Measurements from ENCODE around the gene TARP.

Gene TARP

DNA sequence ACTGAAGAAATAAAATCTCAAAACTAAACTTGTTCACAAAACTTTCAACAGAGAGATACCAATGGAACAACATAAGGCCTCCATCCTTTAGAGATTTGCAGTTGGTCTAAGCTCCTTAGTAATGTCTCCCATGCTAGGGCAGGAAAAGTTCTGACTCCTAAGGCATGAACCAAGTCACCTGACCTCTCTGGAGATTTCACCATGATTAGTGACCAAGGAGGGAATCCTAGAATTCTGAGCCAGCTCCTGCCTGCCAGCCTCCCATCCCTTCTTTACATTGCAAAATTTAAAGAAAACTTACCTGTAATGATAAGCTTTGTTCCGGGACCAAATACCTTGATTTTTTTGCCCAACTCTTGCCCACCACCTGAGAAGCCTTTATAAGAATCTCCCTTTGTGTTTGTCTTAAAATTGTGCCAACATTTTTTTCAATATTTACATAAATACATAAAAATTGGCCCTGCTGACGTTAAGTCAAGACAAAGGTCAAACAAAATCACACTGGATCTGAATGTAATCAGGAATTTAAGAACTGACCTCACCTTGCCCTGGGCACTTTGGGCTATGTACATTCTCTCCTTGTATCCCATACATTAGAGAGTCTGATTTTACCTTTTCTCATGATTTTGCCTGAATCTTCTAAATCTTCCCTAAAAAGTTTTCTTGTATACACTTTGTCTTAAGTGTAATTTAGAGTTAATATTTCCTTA lies at the start of gene TARP:
TARP (minus strand) TSS at position 351 of the 710 bp plus-strand sequence.
- no peak for DNase-seq (ENCODE audit: low read depth)

GRCh38 chr7:38323156-38323555 lies 49.7 kb upstream of the TARP start:
- no peak for DNase-seq (ENCODE audit: low read depth)

GRCh38 chr7:38322461-38322860 lies 49.0 kb upstream of the TARP start:
- no peak for DNase-seq (ENCODE audit: low read depth)

DNA sequence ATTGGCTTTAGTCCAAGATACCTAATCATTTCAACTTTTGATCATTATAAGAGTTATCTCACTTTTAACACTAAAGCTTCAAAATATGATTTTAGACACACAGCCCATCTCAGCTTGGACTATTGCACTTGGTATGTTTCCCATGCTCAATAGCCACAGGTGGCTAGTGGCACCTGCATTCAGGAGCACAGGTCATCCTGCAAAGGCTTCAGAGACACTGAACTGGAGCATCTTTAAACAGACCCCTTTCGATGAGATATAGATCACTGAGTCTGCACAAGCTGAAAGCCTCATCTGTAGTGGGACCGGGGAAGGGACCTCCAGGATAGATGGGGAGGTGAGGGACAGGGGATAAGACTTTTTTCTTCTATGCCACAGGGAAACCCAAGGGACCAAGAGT lies 48.5 kb upstream of the TARP start:
- no peak for DNase-seq (ENCODE audit: low read depth)

GRCh38 chr7:38321515-38321944 lies 48.1 kb upstream of the TARP start:
- peak; percentile 66 for DNase-seq (ENCODE audit: low read depth)

- DNase-seq (ENCODE audit: low read depth) = no peak
Observed at GRCh38 chr7:38321050-38321449, 47.6 kb upstream of the TARP start.

DNA sequence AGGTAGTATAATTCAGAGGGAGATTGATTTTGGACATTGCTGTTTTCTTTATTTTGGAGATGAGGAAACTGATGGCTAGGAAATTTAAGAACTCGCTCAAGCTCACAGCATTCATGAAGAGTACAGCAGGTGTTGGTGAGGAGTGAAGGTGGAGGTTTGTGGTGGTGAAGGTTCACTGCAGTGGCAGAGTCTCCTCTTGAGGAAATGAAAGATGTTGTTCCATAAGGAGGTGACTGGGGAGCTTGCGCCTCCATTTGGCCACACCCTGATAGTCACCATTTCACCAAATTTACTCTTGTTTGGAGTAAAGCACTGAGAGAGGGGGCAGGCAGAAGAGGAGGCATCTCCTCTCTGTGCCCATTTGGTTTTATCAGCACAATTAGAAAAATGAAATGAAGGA lies 46.4 kb upstream of the TARP start:
- no peak for DNase-seq (ENCODE audit: low read depth)

DNA sequence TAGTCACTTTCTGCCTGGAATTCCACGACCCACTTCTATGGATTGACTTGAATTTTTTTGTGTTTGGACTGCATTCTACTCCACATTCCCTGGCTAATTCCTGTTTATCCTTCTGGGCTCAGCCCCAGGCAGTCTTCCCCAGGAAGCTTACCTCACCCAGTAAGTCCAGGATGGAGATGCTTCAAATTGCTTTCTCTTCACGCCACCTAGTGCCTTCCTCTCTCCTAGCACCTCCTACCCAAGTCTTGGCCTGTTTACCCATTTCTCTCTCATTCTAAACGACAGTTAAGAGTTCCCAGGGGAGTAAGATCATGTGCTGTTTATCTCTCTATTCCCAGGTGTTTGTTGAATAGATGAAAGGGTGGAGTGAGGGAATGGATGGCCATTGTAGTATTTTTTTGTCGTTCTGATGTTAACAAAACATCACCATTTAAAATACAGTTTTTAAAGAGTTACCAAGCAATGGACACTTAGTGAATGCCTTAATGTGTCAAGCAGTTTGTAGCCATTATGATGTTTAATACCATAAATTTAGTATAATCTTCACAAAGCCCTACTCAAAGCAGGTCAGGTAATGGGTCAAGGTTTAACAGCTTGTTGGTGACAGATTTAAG lies 45.5 kb upstream of the TARP start:
- DNase-seq (ENCODE audit: low read depth) = peak; percentile 79

GRCh38 chr7:38318241-38318640 lies 44.8 kb upstream of the TARP start:
- no peak for DNase-seq (ENCODE audit: low read depth)

DNA sequence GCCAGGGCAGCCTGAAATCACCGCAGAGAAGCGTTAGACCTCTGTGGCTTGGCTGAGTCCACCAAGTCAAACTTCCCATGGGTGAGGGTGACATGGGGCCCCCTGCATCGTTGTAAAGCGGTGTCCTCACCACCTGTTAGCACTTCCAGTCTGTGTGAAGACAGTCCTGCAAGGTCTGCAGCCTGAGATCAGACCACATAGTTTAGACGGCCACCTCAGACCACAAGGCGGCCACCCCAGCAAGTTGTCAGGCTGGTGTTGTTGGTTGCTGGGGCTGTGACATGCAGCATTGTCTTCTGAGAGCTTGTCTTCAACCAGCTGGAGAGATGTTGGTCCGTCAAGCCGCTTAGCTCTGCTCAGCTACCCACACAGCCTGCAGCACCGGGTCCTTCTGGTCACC lies 44.1 kb upstream of the TARP start:
- no peak for DNase-seq (ENCODE audit: low read depth)

DNA sequence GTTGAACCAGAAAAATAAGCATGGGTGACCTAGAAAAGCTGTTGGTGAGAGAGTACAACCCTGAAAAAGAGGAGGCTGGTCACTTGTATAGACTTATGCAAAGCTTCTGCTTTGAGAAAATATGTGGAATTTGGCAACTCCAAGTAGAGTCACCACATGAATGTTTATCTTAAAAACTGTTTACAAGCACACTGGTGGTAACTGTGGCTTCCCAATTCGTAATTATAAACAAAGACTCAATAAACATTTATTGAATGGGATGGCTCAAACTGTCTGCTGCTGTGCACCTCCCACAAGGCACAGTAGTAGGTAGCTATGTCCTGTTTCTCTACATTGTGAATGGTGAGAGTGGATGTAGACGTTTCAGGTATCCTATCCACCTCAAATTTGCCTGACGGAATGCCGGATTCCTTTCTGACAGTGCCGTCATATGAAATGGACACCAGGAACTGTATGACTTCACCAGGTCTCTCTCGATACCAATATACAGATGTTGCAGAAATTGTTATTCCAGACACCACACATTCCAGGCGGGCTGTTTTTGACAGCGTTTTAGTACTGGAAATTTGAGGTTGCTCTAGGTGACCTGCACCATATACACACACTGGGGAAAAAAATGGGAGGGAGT lies 43.4 kb upstream of the TARP start:
- peak; percentile 23 for DNase-seq (ENCODE audit: low read depth)

GRCh38 chr7:38315410-38315809 lies 42.0 kb upstream of the TARP start:
- no peak for DNase-seq (ENCODE audit: low read depth)

DNA sequence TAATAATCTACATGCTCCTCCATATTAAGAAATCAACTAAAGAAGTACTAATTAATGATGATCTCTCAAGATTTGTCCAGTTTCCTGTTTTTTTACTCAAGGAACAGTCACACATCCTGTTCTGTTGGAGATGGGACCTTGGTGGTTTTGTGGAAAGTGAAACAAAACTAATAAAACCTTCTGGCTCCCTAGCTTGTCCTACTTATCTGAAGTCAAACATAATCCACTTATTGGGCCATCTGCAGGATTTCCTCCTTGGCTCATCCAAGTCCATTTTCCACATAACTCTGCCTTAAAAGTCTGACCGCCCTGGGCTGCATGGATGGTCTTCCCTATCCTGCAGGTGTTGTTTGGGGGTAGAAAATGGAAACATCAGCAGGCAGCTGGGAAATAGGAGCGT lies 39.4 kb upstream of the TARP start:
- DNase-seq (ENCODE audit: low read depth) = no peak

DNA sequence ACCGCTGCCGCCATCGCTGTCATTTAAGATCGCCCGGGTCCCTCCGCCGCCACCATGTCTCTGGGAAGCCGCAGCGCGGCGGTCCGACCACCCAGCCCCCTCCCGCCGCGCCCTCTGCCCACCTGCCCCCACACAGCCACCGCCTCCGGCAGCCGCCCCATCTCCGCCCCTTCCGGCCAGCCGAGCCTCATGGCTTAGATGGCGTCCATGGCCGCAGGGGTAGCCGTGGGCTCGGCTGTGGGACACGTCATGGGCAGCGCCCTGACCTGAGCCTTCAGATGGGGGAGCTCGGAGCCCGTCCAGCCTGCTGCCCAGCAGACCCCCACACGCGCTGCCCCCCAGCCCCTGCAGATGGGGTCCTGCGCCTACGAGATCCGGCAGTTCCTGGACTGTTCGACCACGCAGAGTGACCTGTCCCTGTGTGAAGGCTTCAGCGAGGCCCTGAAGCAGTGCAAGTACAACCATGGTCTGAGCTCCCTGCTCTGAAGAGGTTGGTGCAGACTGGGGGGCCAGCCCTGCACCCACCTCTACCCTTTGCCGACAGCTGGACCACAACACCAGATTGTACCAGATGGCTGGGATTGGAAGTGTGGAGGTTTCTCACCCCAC lies 38.0 kb upstream of the TARP start:
- no peak for DNase-seq (ENCODE audit: low read depth)

- DNase-seq (ENCODE audit: low read depth) = peak; percentile 22
Observed at GRCh38 chr7:38310591-38311101, 37.2 kb upstream of the TARP start.

- no peak for DNase-seq (ENCODE audit: low read depth)
Observed at GRCh38 chr7:38309555-38309954, 36.1 kb upstream of the TARP start.

DNA sequence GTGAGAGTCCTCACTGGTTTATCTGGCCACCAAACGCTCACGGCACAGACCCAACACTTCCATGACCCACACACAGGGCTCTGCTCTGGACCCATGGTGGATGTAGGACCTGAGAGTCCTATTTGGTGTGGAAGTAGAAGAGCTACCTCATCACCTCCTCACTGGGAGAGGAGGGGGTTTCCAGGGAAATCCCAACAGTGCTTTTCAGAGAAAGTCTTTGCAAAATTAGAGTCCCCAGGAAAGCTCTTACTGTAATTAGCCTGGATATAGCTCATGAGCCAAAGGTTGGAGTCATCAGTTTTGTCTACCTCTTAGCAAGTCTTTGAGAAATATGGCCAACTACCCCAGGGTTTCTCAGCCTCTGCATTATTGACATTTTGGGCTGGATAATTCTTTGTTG lies 34.7 kb upstream of the TARP start:
- DNase-seq (ENCODE audit: low read depth) = no peak

DNA sequence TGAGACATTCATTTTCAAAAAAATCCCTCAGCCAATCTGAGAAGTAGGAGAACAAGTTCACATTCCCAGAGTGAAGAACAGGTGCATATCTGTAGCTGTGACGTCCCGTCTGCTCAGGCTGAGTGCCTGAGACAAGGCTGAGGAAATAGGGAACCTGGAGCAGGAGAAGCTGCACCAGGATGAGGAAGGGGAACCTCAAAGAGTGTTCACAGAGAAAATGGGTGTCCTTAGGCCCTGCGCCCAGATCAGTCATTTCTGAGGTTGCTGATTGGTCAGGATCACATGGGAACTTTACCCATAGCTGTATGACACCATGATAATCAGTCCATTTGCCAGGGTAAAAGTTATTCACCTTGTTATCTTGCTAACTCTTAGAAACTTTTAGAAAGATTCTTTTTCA lies 34.2 kb upstream of the TARP start:
- DNase-seq (ENCODE audit: low read depth) = no peak

GRCh38 chr7:38306914-38307313 lies 33.5 kb upstream of the TARP start:
- no peak for DNase-seq (ENCODE audit: low read depth)

- DNase-seq (ENCODE audit: low read depth) = peak; percentile 32
Observed at GRCh38 chr7:38306171-38306570, 32.7 kb upstream of the TARP start.

DNA sequence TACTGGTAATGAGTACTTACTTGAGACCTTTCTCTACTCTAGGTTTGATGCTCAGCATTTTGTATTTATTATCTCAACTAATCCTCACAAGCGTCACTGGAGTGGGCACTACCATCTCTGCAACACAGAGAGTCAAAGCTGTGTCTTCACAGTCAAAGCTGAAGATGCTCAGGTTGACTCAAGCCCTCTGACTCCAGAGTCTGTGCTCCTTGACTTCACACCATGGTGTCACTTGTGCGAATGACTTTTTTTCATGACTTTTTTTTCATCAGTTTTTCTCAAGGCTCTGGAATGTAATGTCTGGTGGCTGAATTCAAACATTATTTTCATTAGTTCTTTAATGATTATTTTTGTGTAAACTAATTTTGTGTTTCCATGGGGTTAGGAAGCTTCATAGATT lies 30.4 kb upstream of the TARP start:
- no peak for DNase-seq (ENCODE audit: low read depth)

GRCh38 chr7:38300175-38300574 lies 26.7 kb upstream of the TARP start:
- DNase-seq (ENCODE audit: low read depth) = no peak
